PFSK-1 (cell line): ENCODE data around the gene CDK5R2.

Experiments used
- POLR2AphosphoS5 ChIP-seq: IDR thresholded peaks from 2 replicates; pipeline ENCODE4 v1.6.1; 2012; ENCODE audit warnings: low read depth, mild to moderate bottlenecking, control low read depth, low read length, moderate library complexity
- SIN3A ChIP-seq: IDR thresholded peaks from 2 replicates; pipeline ENCODE4 v1.6.1; 2012; ENCODE audit warnings: mild to moderate bottlenecking, low read length, moderate library complexity, borderline replicate concordance; ENCODE audit not compliant: insufficient read depth
- TF ChIP-seq, protein P1 (sequence below), 2 experiments: IDR thresholded peaks; 2 replicates each; pipeline versions ENCODE4 v1.6.1 to v1.8.0; 2011 to 2012; ENCODE audit warnings: low read depth in 2 of 2, low read length in 2 of 2, control low read depth in 1 of 2, inconsistent platforms in 1 of 2, mild to moderate bottlenecking in 1 of 2, moderate library complexity in 1 of 2; ENCODE audit not compliant: insufficient read depth in 1 of 2

GRCh38 chr2:218992196-218992595 is 32.7 kb downstream of the CDK5R2 start:
- TF ChIP-seq POLR2AphosphoS5 (no peak), SIN3A (no peak)
- TF ChIP-seq, protein P1, sequence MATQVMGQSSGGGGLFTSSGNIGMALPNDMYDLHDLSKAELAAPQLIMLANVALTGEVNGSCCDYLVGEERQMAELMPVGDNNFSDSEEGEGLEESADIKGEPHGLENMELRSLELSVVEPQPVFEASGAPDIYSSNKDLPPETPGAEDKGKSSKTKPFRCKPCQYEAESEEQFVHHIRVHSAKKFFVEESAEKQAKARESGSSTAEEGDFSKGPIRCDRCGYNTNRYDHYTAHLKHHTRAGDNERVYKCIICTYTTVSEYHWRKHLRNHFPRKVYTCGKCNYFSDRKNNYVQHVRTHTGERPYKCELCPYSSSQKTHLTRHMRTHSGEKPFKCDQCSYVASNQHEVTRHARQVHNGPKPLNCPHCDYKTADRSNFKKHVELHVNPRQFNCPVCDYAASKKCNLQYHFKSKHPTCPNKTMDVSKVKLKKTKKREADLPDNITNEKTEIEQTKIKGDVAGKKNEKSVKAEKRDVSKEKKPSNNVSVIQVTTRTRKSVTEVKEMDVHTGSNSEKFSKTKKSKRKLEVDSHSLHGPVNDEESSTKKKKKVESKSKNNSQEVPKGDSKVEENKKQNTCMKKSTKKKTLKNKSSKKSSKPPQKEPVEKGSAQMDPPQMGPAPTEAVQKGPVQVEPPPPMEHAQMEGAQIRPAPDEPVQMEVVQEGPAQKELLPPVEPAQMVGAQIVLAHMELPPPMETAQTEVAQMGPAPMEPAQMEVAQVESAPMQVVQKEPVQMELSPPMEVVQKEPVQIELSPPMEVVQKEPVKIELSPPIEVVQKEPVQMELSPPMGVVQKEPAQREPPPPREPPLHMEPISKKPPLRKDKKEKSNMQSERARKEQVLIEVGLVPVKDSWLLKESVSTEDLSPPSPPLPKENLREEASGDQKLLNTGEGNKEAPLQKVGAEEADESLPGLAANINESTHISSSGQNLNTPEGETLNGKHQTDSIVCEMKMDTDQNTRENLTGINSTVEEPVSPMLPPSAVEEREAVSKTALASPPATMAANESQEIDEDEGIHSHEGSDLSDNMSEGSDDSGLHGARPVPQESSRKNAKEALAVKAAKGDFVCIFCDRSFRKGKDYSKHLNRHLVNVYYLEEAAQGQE (IDR thresholded peaks at IDR 0.05; ENCODE audit: insufficient read depth in 1 of 2, low read depth in 2 of 2, low read length in 2 of 2) = no peak
